Activated CD8-positive, alpha-beta memory T cell treated with anti-CD3 and anti-CD28 coated beads, Interleukin-2, amount 50 U/mL, for 1 hour (primary cell): Measurements from ENCODE around the gene LRP10.
"Not testable (repeated sequence)": the region's sequence is repeated elsewhere in the genome, so short reads cannot be mapped to it uniquely, and the experiment has no call there.

Source experiments
- DNase-seq: peaks from one replicate; pipeline ENCODE4 v3.0.0-alpha.2; 2020; ENCODE audit errors: extremely low read depth

LRP10 gene

DNA sequence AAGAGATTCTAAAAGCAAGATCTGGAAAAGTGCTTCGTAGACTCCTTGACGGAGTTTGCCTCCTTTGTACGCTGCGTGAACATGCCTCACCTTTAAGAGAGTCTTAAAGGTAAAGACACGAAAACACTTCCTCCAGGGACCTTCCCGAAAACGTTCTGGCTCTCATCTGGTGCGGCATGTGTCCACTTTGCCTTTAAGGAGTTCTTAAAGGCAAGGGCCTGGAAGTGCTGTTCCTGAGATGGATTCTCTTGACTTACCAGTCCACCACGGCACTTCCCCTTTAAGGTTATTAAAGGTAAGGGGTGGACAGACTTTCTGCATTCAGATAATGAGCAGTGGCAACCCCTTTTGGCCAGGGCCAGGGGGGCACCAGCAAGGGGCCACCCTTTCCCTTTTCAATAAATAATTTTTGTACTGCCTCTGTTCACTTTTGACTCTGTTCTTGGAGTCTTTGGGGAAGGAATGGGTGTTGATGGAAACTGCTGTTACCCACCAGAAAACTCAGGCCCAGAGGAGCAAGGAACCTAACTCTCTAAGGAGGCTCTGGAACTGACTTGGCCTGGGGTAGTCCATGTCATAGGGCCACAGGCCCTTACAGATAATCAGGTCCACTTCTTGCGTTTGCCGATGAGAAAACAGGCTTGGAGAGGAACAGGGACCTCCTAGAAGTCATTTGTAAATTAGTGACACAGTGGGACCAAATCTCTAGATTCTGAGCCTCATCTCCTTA is 15.9 kb downstream of the LRP10 start:
- no peak for DNase-seq

DNA sequence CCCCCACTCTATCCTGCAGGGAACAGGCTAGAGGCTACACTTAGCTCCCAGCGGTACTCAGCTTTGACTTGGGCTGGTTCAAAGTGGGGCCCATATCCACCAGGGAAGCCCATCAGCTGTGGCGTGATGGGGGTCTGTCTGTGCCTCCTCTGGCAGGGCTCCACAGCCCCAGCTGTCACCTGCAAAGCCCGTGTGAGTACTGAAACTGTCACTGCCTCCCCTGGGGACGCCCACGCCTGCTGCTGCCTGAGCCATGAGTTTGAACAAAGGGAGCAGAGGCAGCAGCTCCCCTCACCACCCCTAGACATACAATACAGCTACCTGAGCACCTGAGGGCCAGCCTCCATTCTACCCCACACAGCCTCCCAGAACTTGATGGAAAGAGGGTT is 16.4 kb downstream of the LRP10 start:
- no peak for DNase-seq

DNA sequence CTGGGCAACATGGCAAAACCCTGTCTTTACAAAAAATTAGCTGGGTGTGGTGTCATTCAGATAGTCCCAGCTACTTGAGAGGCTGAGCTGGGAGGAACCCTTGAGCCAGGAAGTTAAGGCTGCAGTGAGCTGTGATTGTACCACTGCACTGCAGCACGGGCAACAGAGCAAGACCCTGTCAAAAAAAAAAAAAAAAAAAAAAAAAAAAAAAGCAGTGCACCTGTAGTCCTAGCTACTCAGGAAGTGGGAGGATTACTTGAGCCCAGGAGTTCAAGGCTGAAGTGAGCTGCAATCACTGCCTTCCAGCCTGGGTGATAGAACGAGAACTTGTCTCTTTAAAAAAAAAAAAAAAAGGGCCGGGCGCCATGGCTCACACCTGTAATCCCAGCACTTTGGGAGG is 17.1 kb downstream of the LRP10 start:
- DNase-seq = no peak

DNA sequence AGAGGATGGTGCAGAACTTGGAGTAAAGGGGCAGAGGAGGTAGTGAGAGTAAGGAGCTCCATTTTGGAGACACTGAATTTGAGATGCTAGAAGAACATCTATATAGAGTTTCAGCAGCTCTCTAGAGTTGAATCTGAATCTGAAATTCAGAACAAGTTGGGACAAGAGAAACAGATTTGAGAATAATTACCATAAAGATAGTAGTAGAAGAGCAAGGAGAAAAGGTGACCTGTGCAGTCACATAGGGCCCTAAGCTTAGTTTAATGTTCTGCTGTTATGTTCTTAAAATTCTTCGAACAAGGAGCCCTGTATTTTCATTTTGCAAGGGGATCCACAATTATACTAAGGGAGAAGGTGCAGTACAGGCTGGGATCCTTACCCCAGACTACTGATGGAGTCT is 18.9 kb downstream of the LRP10 start:
- no peak for DNase-seq

DNA sequence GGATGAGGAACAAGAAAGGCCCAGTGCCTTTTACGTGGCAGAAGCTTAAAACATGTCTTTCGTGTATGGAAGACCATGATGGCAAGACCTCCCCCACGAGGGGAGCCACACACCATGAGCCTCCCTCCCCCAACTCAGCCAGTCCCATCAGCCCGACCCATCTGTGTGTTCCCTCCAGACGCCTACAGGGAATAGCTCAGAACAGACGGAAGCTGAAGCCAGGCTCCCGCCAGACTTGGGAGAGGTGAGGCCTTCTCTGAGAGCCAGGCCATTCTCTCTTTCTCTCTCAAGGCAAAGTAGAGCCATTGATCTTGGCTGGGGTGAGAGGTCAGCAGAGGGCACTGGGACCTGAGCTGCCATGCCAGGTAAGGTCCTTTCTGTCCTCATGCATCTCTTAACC is 20.9 kb downstream of the LRP10 start:
- no peak for DNase-seq

DNA sequence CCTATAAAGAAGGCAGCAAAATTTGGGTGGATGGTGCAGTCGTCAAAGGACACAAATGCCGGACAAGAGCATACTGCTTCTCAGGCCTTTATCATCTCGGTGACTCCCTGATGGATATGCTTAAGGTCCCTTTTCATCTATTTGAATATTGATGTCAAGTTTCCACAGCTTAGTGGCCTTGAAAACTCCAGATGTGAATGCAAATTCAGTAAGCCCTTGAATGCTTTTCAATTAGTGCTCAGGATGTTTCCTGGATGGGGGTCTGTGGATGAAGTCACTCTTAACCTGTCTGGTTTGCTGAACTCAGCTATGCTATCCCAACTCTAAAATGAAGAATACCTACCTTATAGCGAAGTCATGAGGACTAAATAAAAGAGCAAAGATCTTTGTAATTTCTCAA is 22.2 kb downstream of the LRP10 start:
- DNase-seq = no peak

DNA sequence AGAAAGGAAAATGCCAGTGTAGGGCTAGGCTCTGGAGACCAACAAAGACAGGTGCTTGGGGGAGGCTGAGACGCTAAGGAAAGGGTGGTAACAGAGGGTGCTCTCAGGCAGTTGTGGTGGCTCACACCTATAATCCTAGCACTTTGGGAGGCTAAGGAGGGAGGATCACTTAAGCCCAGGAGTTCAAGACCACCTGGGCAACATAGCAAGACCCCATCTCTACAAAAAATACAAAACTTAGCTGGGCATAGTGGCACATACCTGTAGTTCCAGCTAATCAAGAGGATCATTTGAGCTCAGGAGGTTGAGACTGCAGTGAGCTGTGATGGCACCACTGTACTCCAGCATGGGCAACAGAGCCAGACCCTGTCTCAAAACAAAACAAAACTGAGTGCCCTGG is 23.9 kb downstream of the LRP10 start:
- no peak for DNase-seq

DNA sequence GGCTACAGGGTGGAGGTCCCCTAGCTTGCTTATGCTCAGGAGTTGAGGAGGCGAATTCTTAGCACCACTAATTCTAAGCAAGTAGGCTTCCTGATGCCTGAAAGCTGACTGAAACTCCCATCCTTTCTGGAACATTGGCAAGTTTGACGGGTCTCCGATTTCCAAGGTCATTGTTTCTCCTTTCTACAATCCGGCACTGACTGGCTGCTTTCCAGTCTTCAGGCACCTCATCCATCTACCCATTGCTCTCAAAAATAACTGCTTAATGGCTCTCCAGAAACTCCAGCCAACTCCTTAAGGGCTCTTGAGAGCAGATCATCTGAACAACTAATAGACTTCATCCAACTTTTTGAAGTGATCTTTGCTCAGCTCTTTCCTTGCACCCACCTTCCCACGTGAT is 24.8 kb downstream of the LRP10 start:
- DNase-seq = no peak

DNA sequence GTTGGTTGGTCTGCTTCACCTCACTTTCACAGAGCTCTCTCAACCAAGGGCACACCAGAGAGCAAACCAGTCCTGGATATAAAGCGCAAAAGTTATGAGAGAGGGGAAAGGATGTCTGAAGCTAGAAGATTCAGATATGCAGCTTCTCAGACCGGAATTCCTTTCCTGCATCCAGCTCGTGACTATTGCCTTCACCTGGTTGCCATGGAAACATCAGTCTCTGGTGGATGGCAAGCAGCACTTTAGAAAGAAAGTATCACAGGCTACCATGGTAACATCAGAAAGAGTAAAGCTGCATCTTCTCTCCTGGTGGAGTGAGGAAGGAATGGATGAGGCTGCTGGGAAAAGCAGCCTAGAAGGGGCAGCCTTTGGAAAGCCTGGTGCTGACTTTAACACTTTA is 25.2 kb downstream of the LRP10 start:
- no peak for DNase-seq

DNA sequence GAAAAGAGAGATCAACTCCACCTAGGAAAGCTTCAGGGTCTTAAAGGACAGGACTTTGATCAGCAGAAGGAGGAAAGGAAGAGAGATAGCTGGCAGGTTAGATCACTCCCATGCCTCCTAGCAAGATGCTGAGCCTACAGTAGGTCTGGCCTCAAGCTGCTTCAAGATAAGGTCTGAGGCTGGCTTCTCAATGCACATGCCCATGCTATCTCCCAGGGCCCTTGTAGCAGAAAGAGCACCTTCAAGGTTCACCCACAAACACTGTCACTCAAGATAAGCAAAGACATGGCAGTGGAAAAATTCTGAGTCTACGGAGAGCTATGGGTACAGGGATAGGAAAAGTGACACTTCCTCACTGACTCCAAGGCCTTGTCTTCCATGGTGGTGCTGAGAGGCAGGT is 25.8 kb downstream of the LRP10 start:
- DNase-seq = no peak

DNA sequence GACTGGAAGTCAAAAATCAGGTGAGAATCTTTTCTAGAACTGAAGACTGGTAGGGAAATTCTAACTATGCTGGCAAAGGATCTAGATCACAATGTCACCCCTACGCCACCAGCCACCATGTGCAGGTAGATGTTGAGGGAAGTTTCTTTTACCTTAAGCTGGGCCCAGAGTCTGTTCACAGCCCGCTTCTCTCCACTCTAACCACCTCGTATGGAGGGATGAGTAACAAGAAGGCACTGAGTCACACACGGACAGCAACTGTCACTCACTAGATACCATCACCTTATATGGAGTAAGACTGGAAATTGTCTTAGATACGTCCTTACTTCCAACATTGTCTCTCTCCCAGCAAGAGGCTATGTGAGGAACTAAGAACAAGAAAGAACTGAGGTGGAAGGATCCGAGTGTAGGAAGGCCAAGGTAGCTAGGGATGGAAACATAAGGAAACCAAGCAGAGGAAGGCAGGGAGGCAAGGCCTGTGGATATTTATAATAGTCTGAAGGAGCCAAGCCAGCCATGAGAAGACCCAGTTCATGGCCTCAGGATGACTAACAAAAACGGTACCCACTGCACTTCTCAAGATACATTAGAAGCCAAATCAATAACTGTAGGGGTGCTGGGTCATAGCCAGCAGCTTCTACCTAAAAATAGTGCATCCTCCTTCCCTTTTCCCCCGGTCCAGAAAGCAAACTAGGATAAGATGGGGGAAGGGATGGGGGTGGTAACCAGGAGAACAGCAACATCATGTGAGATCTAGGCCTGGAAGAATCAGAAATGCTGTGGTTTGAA is 27.0 kb downstream of the LRP10 start:
- DNase-seq = no peak

DNA sequence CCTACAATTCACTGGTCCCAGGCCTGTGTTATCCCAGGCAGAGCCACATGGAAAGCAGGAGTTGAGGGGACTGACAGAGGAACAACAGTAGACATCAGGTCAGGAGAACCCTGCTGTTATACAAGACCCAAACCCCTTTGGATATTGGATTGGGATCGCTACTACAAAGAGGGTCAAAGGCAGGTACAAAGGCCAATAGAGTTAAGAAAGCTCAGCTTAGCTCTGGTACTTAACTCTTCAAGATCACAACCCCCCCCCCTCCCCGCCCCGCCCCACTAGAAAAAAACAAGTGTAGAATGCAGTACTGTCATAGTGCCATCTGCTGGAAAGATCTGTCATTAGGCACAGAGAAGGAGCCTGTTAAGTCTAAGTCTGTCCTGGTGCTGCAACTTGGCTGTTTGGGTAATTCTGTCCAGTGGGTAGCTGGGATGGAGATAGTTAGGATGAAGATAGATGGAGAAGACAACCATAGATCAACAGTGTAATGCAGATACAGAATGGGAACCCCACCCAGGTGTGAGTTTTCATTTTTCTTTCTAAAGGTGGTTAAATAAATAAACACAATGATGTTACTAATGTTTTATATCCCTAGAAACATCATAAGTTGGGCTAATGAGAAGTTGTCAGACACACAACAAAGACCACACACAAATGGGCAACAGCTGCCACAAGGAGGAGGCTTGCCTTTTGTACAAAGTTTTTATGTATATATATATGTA is 28.7 kb downstream of the LRP10 start:
- DNase-seq = no peak

DNA sequence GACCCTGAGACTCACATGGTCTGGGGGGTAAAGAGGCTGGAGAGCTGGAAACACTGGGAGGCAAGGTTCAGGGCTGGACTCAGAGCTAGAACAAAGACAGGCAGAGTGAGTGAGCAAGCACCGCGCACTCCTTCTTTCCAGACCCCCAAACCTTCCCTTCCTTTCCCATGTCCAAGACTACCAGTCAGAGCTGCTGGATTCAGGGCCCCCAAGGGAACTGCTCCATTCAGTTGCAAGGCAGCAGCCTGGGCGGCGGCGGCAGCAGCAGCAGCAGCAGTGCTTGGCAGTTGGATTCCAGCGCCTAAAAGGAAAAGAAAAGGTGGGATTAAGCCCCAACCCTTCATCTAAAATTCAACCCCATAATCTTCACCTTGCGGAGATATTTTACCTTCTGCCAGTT is 30.3 kb downstream of the LRP10 start:
- no peak for DNase-seq

DNA sequence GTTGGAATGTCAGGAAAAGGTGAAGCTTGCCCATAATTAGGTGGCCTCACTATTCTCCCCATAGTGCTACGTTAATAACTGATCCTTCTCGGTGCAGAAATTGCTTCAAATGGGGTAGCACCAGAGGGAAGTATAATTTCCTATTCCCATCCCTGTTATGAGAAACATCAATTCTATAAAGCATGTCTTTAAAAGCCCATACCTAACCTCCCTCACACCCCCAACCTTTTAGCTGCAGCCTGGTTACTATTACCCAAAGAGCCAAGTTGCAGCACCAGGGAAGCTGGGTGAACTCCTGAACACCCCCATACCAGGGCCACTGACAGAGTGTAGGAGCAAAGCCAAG is 32.2 kb downstream of the LRP10 start:
- DNase-seq = no peak

DNA sequence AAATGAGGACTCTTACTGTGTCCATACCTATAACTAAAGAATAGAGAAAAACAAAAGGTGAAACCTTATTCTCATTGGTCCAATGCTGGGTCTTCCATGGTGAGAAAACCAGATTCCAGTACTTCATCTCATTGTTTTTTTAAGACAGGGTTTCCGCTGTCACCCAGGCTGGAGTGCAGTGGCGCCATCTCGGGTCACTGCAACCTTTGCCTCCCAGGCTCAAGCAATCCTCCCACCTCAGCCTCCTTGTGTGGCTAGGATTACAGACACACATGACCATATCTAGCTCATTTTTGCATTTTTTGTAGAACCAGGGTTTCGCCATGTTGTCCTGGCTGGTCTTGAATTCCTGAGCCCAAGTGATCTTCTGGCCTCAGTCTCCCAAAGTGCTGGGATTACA is 34.1 kb downstream of the LRP10 start:
- no peak for DNase-seq

DNA sequence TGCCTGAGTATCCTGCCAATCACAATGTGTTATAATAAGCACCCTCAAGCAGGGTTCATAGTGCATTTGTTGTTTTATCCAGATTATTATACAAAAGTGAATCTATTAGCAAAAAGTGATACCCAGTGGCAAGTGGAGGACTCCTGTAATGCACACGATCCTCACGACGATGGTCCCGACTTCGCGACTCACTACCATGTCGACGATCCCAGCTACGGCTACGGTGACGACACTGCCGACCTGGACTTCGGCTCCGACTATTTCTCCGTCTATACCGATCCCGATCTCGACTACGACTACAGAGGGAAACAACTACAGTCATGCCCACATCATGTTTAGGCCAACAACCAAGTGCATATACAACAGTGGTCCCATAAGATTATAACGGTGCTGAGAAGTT is 34.5 kb downstream of the LRP10 start:
- DNase-seq = no peak

DNA sequence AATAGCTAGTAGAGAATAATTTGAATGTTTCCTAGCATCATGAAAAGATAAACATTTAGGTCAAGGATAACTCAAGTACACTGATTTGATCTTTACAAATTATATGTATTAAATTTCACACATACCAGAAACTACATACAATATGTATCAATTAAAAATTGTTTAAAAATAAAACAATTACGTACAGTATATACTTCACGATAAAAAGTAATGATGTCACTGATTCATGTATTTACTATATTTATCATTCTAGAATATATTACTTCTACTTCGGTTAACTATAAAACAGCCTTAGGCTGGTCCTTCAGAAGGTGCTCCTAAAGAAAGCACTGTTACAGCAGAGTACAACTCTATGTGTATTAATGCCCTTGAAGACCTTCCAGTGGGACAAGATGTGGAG is 35.9 kb downstream of the LRP10 start:
- DNase-seq = no peak

DNA sequence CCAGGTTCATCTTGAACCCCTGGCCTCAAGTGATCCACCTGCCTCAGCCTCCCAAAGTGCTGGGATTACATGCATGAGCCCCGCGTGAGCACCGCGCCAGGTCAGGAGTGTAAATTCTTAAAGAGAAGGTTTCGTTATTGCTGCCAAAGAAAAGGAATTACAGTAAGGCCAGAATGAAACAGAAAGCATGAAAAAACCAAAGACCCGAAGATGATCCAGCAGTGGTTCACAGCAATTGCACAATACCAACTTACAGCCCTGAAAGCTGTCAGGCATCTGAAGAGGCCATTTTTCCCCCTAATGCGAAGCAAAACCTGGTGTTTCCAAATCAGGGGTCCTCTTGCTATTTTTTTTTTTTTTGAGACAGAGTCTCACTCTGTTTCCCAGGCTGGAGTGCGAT is 37.1 kb downstream of the LRP10 start:
- no peak for DNase-seq

DNA sequence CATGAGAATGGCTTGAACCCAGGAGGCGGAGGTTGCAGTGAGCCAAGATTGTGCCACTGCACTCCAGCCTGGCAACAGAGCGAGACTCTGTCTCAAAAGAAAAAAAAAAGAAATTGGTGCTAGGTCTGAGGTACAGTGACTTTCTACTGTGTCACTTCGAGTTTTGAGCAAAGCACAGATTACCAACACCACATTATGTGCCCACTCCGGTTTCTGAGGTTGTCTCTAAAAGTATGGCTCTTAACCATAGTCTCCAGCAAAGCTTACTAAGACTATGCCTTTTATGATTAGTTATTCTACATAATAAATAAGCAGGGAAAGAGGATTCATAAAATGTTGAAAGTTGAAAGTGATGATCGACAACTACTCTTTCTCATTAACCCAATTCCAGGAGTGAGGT is 39.4 kb downstream of the LRP10 start:
- no peak for DNase-seq

DNA sequence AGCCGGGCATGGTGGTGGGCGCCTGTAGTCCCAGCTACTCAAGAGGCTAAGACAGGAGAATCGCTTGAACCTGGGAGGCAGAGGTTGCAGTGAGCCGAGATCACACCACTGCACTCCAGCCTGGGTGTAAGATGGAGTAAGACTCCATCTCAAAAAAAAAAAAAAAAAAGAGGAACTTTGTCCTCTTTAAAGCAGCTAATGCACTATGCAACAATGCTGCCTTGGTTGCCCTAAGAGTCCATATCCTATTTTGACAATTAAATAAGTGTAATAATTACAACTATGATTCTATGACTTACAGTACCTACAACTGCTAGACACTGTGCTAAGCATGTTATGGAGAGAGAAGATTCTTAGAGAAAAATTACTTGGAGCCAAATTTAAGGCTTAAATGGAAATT is 43.3 kb downstream of the LRP10 start:
- not testable (repeated sequence) for DNase-seq

DNA sequence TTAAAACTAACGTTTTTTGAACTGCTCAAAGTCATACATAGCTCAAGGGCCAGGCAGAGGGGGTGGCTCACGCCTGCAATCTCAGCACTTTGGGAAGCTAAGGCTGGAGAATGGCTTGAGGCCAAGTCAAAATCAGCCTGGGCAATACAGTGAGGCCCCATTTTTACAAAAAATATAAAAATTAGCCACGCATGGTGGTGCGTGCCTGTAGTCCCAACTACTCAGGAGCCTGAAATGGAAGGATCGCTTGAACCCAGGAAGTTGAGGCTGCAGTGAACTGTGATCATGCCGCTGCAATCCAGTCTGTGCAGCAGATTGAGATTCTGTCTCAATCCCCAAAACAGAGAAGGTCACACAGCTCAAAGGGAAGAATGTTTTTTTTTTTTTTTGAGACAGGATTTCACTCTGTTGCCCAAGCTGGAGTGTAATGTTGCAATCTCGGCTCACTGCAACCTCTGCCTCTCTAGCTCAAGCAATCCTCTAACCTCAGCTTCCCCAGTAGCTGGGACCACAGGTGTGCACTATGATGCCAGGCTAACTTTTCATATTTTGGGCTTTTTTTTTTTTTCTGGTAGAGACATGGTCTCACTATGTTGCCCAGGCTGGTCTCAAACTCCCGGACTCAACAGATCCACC is 44.5 kb downstream of the LRP10 start:
- no peak for DNase-seq

DNA sequence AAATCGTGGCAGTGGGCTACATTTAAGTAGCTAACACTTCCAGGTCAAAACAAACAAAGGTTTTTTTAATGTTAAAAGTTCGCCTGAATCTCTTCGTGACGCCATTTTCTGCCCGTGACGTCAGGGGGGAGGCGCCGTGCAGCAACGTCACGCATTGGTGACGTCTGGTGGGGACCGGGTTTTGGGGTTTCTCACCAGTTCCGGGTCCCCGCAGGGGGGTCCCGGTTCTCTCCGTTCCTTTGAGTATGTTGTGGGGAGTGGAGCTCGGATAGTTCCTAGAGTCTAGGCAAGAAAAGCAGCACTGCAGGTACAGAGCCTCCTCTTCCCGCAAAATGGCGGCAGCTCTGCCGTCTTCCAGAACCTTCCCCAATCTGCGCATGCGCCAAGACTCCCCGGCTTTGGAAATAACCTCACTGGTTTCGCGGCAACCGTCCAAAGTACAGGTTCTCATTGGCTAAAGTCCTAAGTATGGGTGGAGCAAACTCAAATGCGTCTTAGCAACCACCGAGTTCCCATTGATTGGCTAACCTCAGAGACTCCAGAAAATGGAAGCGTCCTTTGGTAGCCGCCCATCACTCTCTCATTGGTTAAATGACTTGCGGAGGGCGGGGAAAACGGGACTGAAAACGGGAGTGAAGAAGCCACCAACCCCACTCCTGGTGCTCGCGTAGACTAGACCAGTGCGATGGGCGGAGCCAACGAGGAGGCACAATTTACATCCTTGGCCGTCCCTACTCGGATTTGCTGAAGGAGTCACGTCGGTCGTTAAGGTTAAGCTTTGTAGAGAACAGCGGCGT is 47.5 kb downstream of the LRP10 start, which contains the start of gene RBM23:
RBM23 (minus strand) TSS at position 346 of the 797 bp plus-strand sequence.
- peak; percentile 100 for DNase-seq
